K562 (cell line): ENCODE measurements around the gene CCDC85A.

Experiments used
- FOXK1 ChIP-seq: sonication (generic); formaldehyde crosslinking; IDR thresholded peaks from 2 replicates; pipeline ENCODE4 v1.8.0; 2022; ENCODE audit warnings: missing genetic modification reagents, mild to moderate bottlenecking, borderline replicate concordance
- GABPA ChIP-seq: fragments of 200-800 bp; sonication (Bioruptor generic); conservative IDR thresholded peaks from 2 replicates; pipeline ENCODE4 v1.6.1; 2016; ENCODE audit warnings: low read depth, missing genetic modification characterization, missing compliant biosample characterization
- HLTF ChIP-seq: fragments of 450-650 bp; IDR thresholded peaks from 2 replicates; pipeline ENCODE4 v1.6.1; 2016
- NBN ChIP-seq: fragments of 450-650 bp; IDR thresholded peaks from 2 replicates; pipeline ENCODE4 v1.6.1; 2016; ENCODE audit warnings: low read depth, mild to moderate bottlenecking
- POLR2A ChIP-seq: fragments of 450-650 bp; conservative IDR thresholded peaks from 2 replicates; pipeline ENCODE4 v1.6.1; 2016
- POLR3G ChIP-seq: IDR thresholded peaks from 2 replicates; pipeline ENCODE4 v1.6.1; 2011; ENCODE audit not compliant: insufficient read length, insufficient replicate concordance; ENCODE audit errors: extremely low read depth
- SMARCC2 ChIP-seq: fragments of 450-650 bp; IDR thresholded peaks from 2 replicates; pipeline ENCODE4 v1.6.1; 2017; ENCODE audit warnings: antibody characterized with exemption, moderate library complexity, mild to moderate bottlenecking, low read depth
- TF ChIP-seq, protein P1 (sequence below): sonication (generic); formaldehyde crosslinking; IDR thresholded peaks from 2 replicates; pipeline ENCODE4 v1.9.0; 2022; ENCODE audit warnings: mild to moderate bottlenecking, missing genetic modification reagents
- TF ChIP-seq, protein P2 (sequence below): fragments of 450-650 bp; formaldehyde crosslinking; conservative IDR thresholded peaks from 2 replicates; pipeline ENCODE4 v1.4.0; 2022; ENCODE audit warnings: mild to moderate bottlenecking, missing genetic modification characterization
- TF ChIP-seq, protein P3 (sequence below): sonication (generic); formaldehyde crosslinking; IDR thresholded peaks from 2 replicates; pipeline ENCODE4 v1.8.0; 2022; ENCODE audit warnings: mild to moderate bottlenecking, low read depth, missing genetic modification reagents
- TF ChIP-seq, protein P4 (sequence below): fragments of 450-650 bp; IDR thresholded peaks from 2 replicates; pipeline ENCODE4 v1.6.1; 2016; ENCODE audit warnings: missing biosample characterization, missing genetic modification characterization
- TF ChIP-seq, protein P5 (sequence below): fragments of 450-650 bp; conservative IDR thresholded peaks from 2 replicates; pipeline ENCODE4 v1.6.1; 2016; ENCODE audit warnings: missing genetic modification characterization, low read depth, mild to moderate bottlenecking, missing compliant biosample characterization, moderate library complexity
- TF ChIP-seq, protein P6 (sequence below), 2 experiments: IDR thresholded peaks; 2 replicates each; pipeline ENCODE4 v1.6.1; 2012; ENCODE audit warnings: improper control_type of control experiment in 2 of 2, low read depth in 2 of 2, low read length in 2 of 2, borderline replicate concordance in 1 of 2
- TF ChIP-seq, protein P7 (sequence below), 3 experiments: IDR thresholded peaks in 2 of 3; conservative IDR thresholded peaks in 1 of 3; 2 replicates each; pipeline ENCODE4 v1.5.1; 2011 to 2012; ENCODE audit warnings: low read length in 3 of 3, mild to moderate bottlenecking in 3 of 3, control low read depth in 2 of 3, improper control_type of control experiment in 1 of 3, inconsistent platforms in 1 of 3, low read depth in 1 of 3, mixed read lengths in 1 of 3, moderate library complexity in 1 of 3; ENCODE audit not compliant: insufficient read depth in 2 of 3

DNA sequence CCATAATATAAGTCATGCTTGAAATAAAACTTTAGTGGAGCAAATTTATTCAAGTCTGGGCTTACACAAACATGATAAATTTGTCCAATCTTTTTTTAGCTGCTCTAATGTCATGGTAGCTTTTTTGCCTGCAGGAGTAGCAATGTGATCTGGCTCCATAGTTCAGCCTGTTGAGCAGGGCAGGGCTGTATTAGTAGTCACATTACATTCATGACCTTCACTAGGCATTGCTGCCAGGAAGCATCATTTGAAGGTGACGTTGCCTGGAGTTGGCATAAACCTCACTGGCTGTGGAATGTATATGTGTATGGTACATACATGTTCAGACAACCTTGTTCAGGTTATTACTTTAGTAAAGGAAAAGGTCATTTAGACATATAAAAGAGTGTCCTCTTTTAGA, 76.6 kb downstream of the CCDC85A start:
- TF ChIP-seq SMARCC2 (no peak), GABPA (tag) (no peak), HLTF (no peak), POLR3G (no peak), POLR2A (no peak), FOXK1 (CRISPR knock-in tag) (no peak), NBN (no peak)
- TF ChIP-seq, protein P1, sequence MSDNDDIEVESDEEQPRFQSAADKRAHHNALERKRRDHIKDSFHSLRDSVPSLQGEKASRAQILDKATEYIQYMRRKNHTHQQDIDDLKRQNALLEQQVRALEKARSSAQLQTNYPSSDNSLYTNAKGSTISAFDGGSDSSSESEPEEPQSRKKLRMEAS (CRISPR knock-in tag) = no peak
- TF ChIP-seq, protein P2, sequence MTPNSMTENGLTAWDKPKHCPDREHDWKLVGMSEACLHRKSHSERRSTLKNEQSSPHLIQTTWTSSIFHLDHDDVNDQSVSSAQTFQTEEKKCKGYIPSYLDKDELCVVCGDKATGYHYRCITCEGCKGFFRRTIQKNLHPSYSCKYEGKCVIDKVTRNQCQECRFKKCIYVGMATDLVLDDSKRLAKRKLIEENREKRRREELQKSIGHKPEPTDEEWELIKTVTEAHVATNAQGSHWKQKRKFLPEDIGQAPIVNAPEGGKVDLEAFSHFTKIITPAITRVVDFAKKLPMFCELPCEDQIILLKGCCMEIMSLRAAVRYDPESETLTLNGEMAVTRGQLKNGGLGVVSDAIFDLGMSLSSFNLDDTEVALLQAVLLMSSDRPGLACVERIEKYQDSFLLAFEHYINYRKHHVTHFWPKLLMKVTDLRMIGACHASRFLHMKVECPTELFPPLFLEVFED = no peak
- TF ChIP-seq, protein P3, sequence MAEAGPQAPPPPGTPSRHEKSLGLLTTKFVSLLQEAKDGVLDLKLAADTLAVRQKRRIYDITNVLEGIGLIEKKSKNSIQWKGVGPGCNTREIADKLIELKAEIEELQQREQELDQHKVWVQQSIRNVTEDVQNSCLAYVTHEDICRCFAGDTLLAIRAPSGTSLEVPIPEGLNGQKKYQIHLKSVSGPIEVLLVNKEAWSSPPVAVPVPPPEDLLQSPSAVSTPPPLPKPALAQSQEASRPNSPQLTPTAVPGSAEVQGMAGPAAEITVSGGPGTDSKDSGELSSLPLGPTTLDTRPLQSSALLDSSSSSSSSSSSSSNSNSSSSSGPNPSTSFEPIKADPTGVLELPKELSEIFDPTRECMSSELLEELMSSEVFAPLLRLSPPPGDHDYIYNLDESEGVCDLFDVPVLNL (CRISPR knock-in tag) = no peak
- TF ChIP-seq, protein P4, sequence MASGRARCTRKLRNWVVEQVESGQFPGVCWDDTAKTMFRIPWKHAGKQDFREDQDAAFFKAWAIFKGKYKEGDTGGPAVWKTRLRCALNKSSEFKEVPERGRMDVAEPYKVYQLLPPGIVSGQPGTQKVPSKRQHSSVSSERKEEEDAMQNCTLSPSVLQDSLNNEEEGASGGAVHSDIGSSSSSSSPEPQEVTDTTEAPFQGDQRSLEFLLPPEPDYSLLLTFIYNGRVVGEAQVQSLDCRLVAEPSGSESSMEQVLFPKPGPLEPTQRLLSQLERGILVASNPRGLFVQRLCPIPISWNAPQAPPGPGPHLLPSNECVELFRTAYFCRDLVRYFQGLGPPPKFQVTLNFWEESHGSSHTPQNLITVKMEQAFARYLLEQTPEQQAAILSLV = no peak
- TF ChIP-seq, protein P5, sequence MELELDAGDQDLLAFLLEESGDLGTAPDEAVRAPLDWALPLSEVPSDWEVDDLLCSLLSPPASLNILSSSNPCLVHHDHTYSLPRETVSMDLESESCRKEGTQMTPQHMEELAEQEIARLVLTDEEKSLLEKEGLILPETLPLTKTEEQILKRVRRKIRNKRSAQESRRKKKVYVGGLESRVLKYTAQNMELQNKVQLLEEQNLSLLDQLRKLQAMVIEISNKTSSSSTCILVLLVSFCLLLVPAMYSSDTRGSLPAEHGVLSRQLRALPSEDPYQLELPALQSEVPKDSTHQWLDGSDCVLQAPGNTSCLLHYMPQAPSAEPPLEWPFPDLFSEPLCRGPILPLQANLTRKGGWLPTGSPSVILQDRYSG (tag) = no peak
- TF ChIP-seq, protein P6, sequence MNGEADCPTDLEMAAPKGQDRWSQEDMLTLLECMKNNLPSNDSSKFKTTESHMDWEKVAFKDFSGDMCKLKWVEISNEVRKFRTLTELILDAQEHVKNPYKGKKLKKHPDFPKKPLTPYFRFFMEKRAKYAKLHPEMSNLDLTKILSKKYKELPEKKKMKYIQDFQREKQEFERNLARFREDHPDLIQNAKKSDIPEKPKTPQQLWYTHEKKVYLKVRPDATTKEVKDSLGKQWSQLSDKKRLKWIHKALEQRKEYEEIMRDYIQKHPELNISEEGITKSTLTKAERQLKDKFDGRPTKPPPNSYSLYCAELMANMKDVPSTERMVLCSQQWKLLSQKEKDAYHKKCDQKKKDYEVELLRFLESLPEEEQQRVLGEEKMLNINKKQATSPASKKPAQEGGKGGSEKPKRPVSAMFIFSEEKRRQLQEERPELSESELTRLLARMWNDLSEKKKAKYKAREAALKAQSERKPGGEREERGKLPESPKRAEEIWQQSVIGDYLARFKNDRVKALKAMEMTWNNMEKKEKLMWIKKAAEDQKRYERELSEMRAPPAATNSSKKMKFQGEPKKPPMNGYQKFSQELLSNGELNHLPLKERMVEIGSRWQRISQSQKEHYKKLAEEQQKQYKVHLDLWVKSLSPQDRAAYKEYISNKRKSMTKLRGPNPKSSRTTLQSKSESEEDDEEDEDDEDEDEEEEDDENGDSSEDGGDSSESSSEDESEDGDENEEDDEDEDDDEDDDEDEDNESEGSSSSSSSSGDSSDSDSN (IDR thresholded peaks at IDR 0.05; ENCODE audit: borderline replicate concordance in 1 of 2, low read depth in 2 of 2, low read length in 2 of 2) = no peak
- TF ChIP-seq, protein P7, sequence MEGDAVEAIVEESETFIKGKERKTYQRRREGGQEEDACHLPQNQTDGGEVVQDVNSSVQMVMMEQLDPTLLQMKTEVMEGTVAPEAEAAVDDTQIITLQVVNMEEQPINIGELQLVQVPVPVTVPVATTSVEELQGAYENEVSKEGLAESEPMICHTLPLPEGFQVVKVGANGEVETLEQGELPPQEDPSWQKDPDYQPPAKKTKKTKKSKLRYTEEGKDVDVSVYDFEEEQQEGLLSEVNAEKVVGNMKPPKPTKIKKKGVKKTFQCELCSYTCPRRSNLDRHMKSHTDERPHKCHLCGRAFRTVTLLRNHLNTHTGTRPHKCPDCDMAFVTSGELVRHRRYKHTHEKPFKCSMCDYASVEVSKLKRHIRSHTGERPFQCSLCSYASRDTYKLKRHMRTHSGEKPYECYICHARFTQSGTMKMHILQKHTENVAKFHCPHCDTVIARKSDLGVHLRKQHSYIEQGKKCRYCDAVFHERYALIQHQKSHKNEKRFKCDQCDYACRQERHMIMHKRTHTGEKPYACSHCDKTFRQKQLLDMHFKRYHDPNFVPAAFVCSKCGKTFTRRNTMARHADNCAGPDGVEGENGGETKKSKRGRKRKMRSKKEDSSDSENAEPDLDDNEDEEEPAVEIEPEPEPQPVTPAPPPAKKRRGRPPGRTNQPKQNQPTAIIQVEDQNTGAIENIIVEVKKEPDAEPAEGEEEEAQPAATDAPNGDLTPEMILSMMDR (IDR thresholded peaks at IDR 0.05 in 2 of 3, conservative IDR thresholded peaks at IDR 0.05 in 1 of 3; ENCODE audit: insufficient read depth in 2 of 3, low read depth in 1 of 3, low read length in 3 of 3) = no peak
